Thyroid gland (tissue), 4 donors: Measurements from ENCODE around the gene MAPK13. TPM values are rescaled to one million over a fixed set of nuclear protein-coding genes. Genes with fewer than 3 reads are reported as not detected.

Source experiments
- DNase-seq, 2 donors: peaks; one replicate each; pipeline ENCODE4 v3.0.0-alpha.2; 2019
- H3K27ac ChIP-seq, 3 donors: fragments of 200-600 bp; sonication (generic); 1 replicate in 2 of 3; 2 replicates in 1 of 3; pipeline ENCODE4 v1.5.1; 2016 to 2019; ENCODE audit warnings: mild to moderate bottlenecking in 1 of 3, moderate library complexity in 1 of 3
- H3K27me3 ChIP-seq: fragments of 200-600 bp; sonication (generic); one replicate; pipeline ENCODE4 v1.5.1; 2019
- H3K36me3 ChIP-seq, 2 donors: fragments of 200-600 bp; sonication (generic); one replicate each; pipeline ENCODE4 v1.5.1; 2016 to 2019
- H3K4me1 ChIP-seq, 2 donors: fragments of 200-600 bp; sonication (generic); one replicate each; pipeline ENCODE4 v1.5.1; 2017 to 2019
- H3K4me3 ChIP-seq, 3 donors: fragments of 200-600 bp; sonication (generic); replicated peaks in 1 of 3; 1 replicate in 2 of 3; 2 replicates in 1 of 3; pipeline ENCODE4 v1.5.1; 2016; ENCODE audit warnings: mild to moderate bottlenecking in 1 of 3
- H3K9me3 ChIP-seq: fragments of 200-600 bp; sonication (generic); one replicate; pipeline ENCODE4 v1.5.1; 2017
- CTCF ChIP-seq, 6 experiments: fragments of 200-600 bp in 3 of 6; fragments of 450-650 bp in 3 of 6; sonication (generic) in 3 of 6; IDR thresholded peaks; one replicate each; pipeline ENCODE4 v1.5.1; 2016 to 2019; ENCODE audit warnings: antibody characterized with exemption in 6 of 6, mild to moderate bottlenecking in 2 of 6, inconsistent platforms in 1 of 6, moderate library complexity in 1 of 6
- POLR2A ChIP-seq, 2 donors: fragments of 450-650 bp; IDR thresholded peaks; one replicate each; pipeline ENCODE4 v1.6.1; 2017; ENCODE audit warnings: antibody characterized with exemption in 2 of 2, mild to moderate bottlenecking in 2 of 2, moderate library complexity in 1 of 2
- WGBS, 2 donors: methylation state at CpG; one replicate each; pipeline ENCODE4 v1.1.5; 2017; 5-methylcytosine and 5-hydroxymethylcytosine counted together
- intact Hi-C: fragments of 100-400 bp; cut with DNase I; formaldehyde crosslinking; loops from one replicate; pipeline ENCODE4 v1.15.1; 2023
- total RNA-seq, 4 donors: library from RNA; depleted of rRNA; stranded (reverse); fragments of >200 nt; gene quantifications; one replicate each; pipeline ENCODE4 v1.2.3, GENCODE V29; 2016

MAPK13 gene
- total RNA-seq, 4 donors from 2014 or later = 33.2 to 50.9 (median 41.0) TPM

GRCh38 chr6:36169023-36170007, 39.0 kb downstream of the MAPK13 start:
- Histone ChIP-seq H3K27ac (no peak overlapping the region), H3K4me1 (no peaks in the 10 kb centered on the region), H3K9me3 (no peaks in the 10 kb centered on the region), H3K4me3 (no peak overlapping the region), H3K27me3 (no peaks in the 10 kb centered on the region), H3K36me3 (no peaks in the 10 kb centered on the region)
- no peak for DNase-seq
- WGBS, 2 donors = 89 to 98% methylated on average over 2 of the region's 2 CpGs
- TF ChIP-seq CTCF (IDR thresholded peaks at IDR 0.05) (no peak), POLR2A (IDR thresholded peaks at IDR 0.05) (no peak)
- intact Hi-C loops = no loop called here

DNA sequence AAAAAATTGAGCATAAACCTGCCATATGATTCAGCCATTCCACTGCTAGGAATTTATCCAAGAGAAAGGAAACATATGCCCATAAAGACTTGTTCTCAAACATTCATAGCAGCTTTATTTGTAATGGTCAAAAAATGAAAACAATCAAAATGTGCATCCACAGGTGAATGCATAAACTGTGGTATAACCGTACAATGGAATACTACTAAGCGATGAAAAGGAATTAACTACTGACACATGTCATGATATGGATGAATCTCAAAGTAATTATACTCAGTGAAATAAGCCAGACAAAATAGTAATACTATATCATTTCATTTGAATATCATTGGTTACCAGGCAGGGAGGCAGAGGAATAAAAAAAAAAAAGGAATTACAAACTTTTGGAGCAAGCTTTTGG, 40.4 kb downstream of the MAPK13 start:
- H3K4me3 ChIP-seq = no peak overlapping the region
- no peaks in the 10 kb centered on the region for H3K4me1 ChIP-seq
- H3K27ac ChIP-seq = no peak overlapping the region
- H3K9me3 ChIP-seq = no peaks in the 10 kb centered on the region
- no peak for DNase-seq
- no peak for TF ChIP-seq POLR2A (IDR thresholded peaks at IDR 0.05)
- TF ChIP-seq CTCF (IDR thresholded peaks at IDR 0.05) = no peak
- intact Hi-C loops = no loop called here
- H3K27me3 ChIP-seq = no peaks in the 10 kb centered on the region
- H3K36me3 ChIP-seq = no peaks in the 10 kb centered on the region
- WGBS, 2 donors = 96 to 97% methylated on average over 2 of the region's 2 CpGs

GRCh38 chr6:36171573-36171972, 41.3 kb downstream of the MAPK13 start:
- H3K4me1 ChIP-seq = no peaks in the 10 kb centered on the region
- H3K9me3 ChIP-seq = no peaks in the 10 kb centered on the region
- no peak for DNase-seq
- no peaks in the 10 kb centered on the region for H3K27me3 ChIP-seq
- no peak overlapping the region for H3K4me3 ChIP-seq
- intact Hi-C loops = no loop called here
- no peaks in the 10 kb centered on the region for H3K36me3 ChIP-seq
- WGBS, 2 donors = 59 to 70% methylated on average over 2 of the region's 2 CpGs
- TF ChIP-seq CTCF (IDR thresholded peaks at IDR 0.05) (no peak), POLR2A (IDR thresholded peaks at IDR 0.05) (no peak)
- no peak overlapping the region for H3K27ac ChIP-seq

GRCh38 chr6:36177166-36177565, 46.9 kb downstream of the MAPK13 start:
- Histone ChIP-seq H3K4me1 (no peaks in the 10 kb centered on the region), H3K27ac (no peak overlapping the region), H3K4me3 (no peak overlapping the region), H3K27me3 (no peaks in the 10 kb centered on the region), H3K36me3 (no peaks in the 10 kb centered on the region), H3K9me3 (no peaks in the 10 kb centered on the region)
- DNase-seq = no peak
- no peak for TF ChIP-seq CTCF (IDR thresholded peaks at IDR 0.05)
- TF ChIP-seq POLR2A (IDR thresholded peaks at IDR 0.05) = no peak
- intact Hi-C loops = no loop called here

DNA sequence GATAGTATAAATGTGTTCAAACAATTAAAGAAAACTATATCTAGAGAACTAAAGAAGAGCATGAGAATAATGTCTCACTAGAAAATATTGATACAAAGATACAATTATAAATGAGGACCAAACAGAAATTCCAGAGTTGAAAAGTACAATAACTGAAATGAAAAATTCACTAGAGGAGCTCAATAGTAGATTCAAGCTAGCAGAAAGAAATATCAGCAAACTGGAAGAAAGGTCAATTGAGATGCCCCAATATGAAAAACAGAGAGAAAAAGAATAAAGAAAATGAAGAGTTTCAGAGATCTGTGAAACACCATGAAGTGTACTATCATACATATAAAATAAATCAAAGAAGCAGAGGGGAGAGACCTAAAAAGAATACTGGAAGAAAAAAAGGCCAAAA, 48.2 kb downstream of the MAPK13 start:
- Histone ChIP-seq H3K4me1 (no peaks in the 10 kb centered on the region), H3K36me3 (no peaks in the 10 kb centered on the region), H3K9me3 (no peaks in the 10 kb centered on the region), H3K27me3 (no peaks in the 10 kb centered on the region), H3K27ac (no peak overlapping the region), H3K4me3 (no peak overlapping the region)
- TF ChIP-seq POLR2A (IDR thresholded peaks at IDR 0.05) (no peak), CTCF (IDR thresholded peaks at IDR 0.05) (no peak)
- intact Hi-C loops = no loop called here
- no peak for DNase-seq
